HG03521 (cell line): ENCODE data around the gene CEP43.

Source experiments
- ATAC-seq: cut with Tn5 transposase; IDR thresholded peaks from one replicate; pipeline ENCODE4 v1.9.1; 2021; ENCODE audit warnings: mild to moderate bottlenecking, moderate library complexity; ENCODE audit not compliant: unreplicated experiment

CEP43 gene

GRCh38 chr6:166999145-166999883, at the start of gene CEP43:
CEP43 (plus strand) TSS chr6:166999397; CDS start chr6:166999413, 16 bp downstream.
- ATAC-seq = peak; percentile 89

- peak; percentile 0 for ATAC-seq
These were observed 49.4 kb upstream of the CEP43 start for GRCh38 chr6:166949528-166950442.

GRCh38 chr6:166950443-166950821, 48.8 kb upstream of the CEP43 start:
- ATAC-seq = peak; percentile 36

GRCh38 chr6:166950892-166951669, 48.1 kb upstream of the CEP43 start:
- ATAC-seq = peak; percentile 88

GRCh38 chr6:166951670-166952060, 47.5 kb upstream of the CEP43 start:
- no peak for ATAC-seq

GRCh38 chr6:166952121-166952520, 47.1 kb upstream of the CEP43 start:
- ATAC-seq = no peak

GRCh38 chr6:166952567-166953486, 46.4 kb upstream of the CEP43 start:
- ATAC-seq = no peak

GRCh38 chr6:166954118-166954713, 45.0 kb upstream of the CEP43 start:
- no peak for ATAC-seq

GRCh38 chr6:166955121-166955864, 43.9 kb upstream of the CEP43 start:
- no peak for ATAC-seq

- ATAC-seq = peak; percentile 2
These were observed 43.2 kb upstream of the CEP43 start for GRCh38 chr6:166955865-166956443.

- ATAC-seq = peak; percentile 71
These were observed 42.6 kb upstream of the CEP43 start, which contains the start of gene RNASET2 for GRCh38 chr6:166956444-166957086. RNASET2 (minus strand) TSS chr6:166956550; CDS start chr6:166956182, 368 bp downstream.

GRCh38 chr6:166957087-166957804, 42.0 kb upstream of the CEP43 start:
- ATAC-seq = peak; percentile 29

- no peak for ATAC-seq
These were observed 41.5 kb upstream of the CEP43 start for GRCh38 chr6:166957805-166958076.

GRCh38 chr6:166958926-166959861, 40.0 kb upstream of the CEP43 start:
- ATAC-seq = no peak

GRCh38 chr6:166959911-166960608, 39.1 kb upstream of the CEP43 start:
- ATAC-seq = no peak

- ATAC-seq = no peak
These were observed 38.6 kb upstream of the CEP43 start for GRCh38 chr6:166960609-166960978.
